HEK293 (cell line): ENCODE results near the gene TMEM212.

Experiments
- CTCF ChIA-PET: fragments of 350-600 bp; formaldehyde crosslinking; extraction: SDS; loops from one replicate; lab custom pipeline; 2021; ENCODE audit warnings: antibody characterized with exemption; lab: Yijun Ruan, JAX
- POLR2A ChIA-PET: fragments of 300-600 bp; formaldehyde crosslinking; extraction: SDS; loops from one replicate; lab custom pipeline; 2020; ENCODE audit warnings: antibody characterized with exemption, inconsistent platforms; lab: Yijun Ruan, JAX
- H3K27ac ChIP-seq: fragments of 200-500 bp; sonication (Bioruptor generic); 2 replicates; pipeline ENCODE4 v1.5.1; 2014; ENCODE audit warnings: low read depth, low read length, control low read depth, inconsistent platforms; ENCODE audit errors: extremely low read depth
- H3K36me3 ChIP-seq, 2 experiments: fragments of 200-500 bp in 1 of 2; sonication (Bioruptor generic) in 1 of 2; 1 replicate in 1 of 2; 2 replicates in 1 of 2; pipeline ENCODE4 v1.5.1; 2014 to 2017; ENCODE audit warnings: inconsistent platforms in 2 of 2, low read length in 2 of 2; ENCODE audit not compliant: control insufficient read depth in 2 of 2, insufficient read depth in 1 of 2
- H3K4me1 ChIP-seq: fragments of 200-500 bp; sonication (Bioruptor generic); 2 replicates; pipeline ENCODE4 v1.5.1; 2014; ENCODE audit warnings: mild to moderate bottlenecking, low read length, inconsistent platforms; ENCODE audit not compliant: control insufficient read depth, insufficient read depth
- H3K4me3 ChIP-seq: 2 replicates; pipeline ENCODE4 v1.5.1; 2011; ENCODE audit warnings: low read depth, mild to moderate bottlenecking, control low read depth, low read length, moderate library complexity
- H3K9me3 ChIP-seq: fragments of 200-500 bp; sonication (Bioruptor generic); 2 replicates; pipeline ENCODE4 v1.5.1; 2014; ENCODE audit warnings: low read depth, low read length, inconsistent platforms; ENCODE audit not compliant: control insufficient read depth, insufficient read depth
- EGR2 ChIP-seq: fragments of 450-650 bp; formaldehyde crosslinking; IDR thresholded peaks from 2 replicates; pipeline ENCODE4 v1.5.1; 2016; ENCODE audit warnings: low read depth, missing biosample characterization, missing genetic modification characterization
- FEZF1 ChIP-seq: fragments of 450-650 bp; formaldehyde crosslinking; IDR thresholded peaks from 2 replicates; pipeline ENCODE4 v1.5.1; 2016; ENCODE audit warnings: missing biosample characterization, missing genetic modification characterization
- GLI2 ChIP-seq: fragments of 450-650 bp; formaldehyde crosslinking; IDR thresholded peaks from 2 replicates; pipeline ENCODE4; 2017; ENCODE audit warnings: missing biosample characterization, missing genetic modification characterization, low read depth, borderline replicate concordance
- KLF17 ChIP-seq: fragments of 450-650 bp; formaldehyde crosslinking; IDR thresholded peaks from 2 replicates; pipeline ENCODE4 v1.5.1; 2016; ENCODE audit warnings: missing biosample characterization, missing genetic modification characterization
- PRDM1 ChIP-seq: fragments of 450-650 bp; formaldehyde crosslinking; IDR thresholded peaks from 2 replicates; pipeline ENCODE4; 2016; ENCODE audit warnings: missing biosample characterization, missing genetic modification characterization
- RBAK ChIP-seq: fragments of 450-650 bp; formaldehyde crosslinking; IDR thresholded peaks from 2 replicates; pipeline ENCODE4 v1.5.1; 2016; ENCODE audit warnings: missing biosample characterization, missing genetic modification characterization
- REPIN1 ChIP-seq: fragments of 450-650 bp; formaldehyde crosslinking; IDR thresholded peaks from 2 replicates; pipeline ENCODE4 v1.5.1; 2017; ENCODE audit warnings: missing biosample characterization, missing genetic modification characterization, low read depth
- REST ChIP-seq: fragments of 450-650 bp; formaldehyde crosslinking; IDR thresholded peaks from 2 replicates; pipeline ENCODE4 v1.5.1; 2016; ENCODE audit warnings: missing biosample characterization, missing genetic modification characterization
- SALL2 ChIP-seq: fragments of 450-650 bp; formaldehyde crosslinking; IDR thresholded peaks from 2 replicates; pipeline ENCODE4 v1.5.0; 2017; ENCODE audit warnings: missing biosample characterization, mild to moderate bottlenecking, missing genetic modification characterization, borderline replicate concordance
- ZBTB10 ChIP-seq: fragments of 450-650 bp; formaldehyde crosslinking; IDR thresholded peaks from 2 replicates; pipeline ENCODE4 v1.5.1; 2016; ENCODE audit warnings: missing biosample characterization, missing genetic modification characterization
- ZBTB26 ChIP-seq: fragments of 450-650 bp; formaldehyde crosslinking; optimal IDR thresholded peaks from 2 replicates; pipeline ENCODE3; 2016; ENCODE audit warnings: missing biosample characterization, mild to moderate bottlenecking, missing genetic modification characterization
- ZBTB7A ChIP-seq: fragments of 450-650 bp; formaldehyde crosslinking; IDR thresholded peaks from 2 replicates; pipeline ENCODE4 v1.5.1; 2016; ENCODE audit warnings: low read depth, missing biosample characterization, missing genetic modification characterization
- ZFHX2 ChIP-seq: fragments of 450-650 bp; formaldehyde crosslinking; conservative IDR thresholded peaks from 2 replicates; pipeline ENCODE4 v1.5.1; 2016; ENCODE audit warnings: missing biosample characterization, missing genetic modification characterization
- ZNF175 ChIP-seq: fragments of 450-650 bp; formaldehyde crosslinking; IDR thresholded peaks from 2 replicates; pipeline ENCODE4 v1.5.1; 2016; ENCODE audit warnings: missing biosample characterization, missing genetic modification characterization
- ZNF18 ChIP-seq: fragments of 450-650 bp; formaldehyde crosslinking; IDR thresholded peaks from 2 replicates; pipeline ENCODE4 v1.5.1; 2016; ENCODE audit warnings: missing biosample characterization, missing genetic modification characterization
- ZNF302 ChIP-seq: fragments of 450-650 bp; formaldehyde crosslinking; IDR thresholded peaks from 2 replicates; pipeline ENCODE4 v1.5.1; 2016; ENCODE audit warnings: missing biosample characterization, missing genetic modification characterization, low read depth
- ZNF335 ChIP-seq: fragments of 450-650 bp; formaldehyde crosslinking; conservative IDR thresholded peaks from 2 replicates; pipeline ENCODE4 v1.5.1; 2016; ENCODE audit warnings: missing biosample characterization, missing genetic modification characterization
- ZNF398 ChIP-seq: fragments of 450-650 bp; formaldehyde crosslinking; IDR thresholded peaks from 2 replicates; pipeline ENCODE4 v1.5.1; 2017; ENCODE audit warnings: missing biosample characterization, missing genetic modification characterization
- ZNF580 ChIP-seq: fragments of 450-650 bp; formaldehyde crosslinking; IDR thresholded peaks from 2 replicates; pipeline ENCODE4 v1.5.1; 2016; ENCODE audit warnings: missing biosample characterization, missing genetic modification characterization
- ZNF600 ChIP-seq: fragments of 450-650 bp; formaldehyde crosslinking; IDR thresholded peaks from 2 replicates; pipeline ENCODE4 v1.5.1; 2016; ENCODE audit warnings: missing biosample characterization, missing genetic modification characterization
- ZNF76 ChIP-seq: fragments of 450-650 bp; formaldehyde crosslinking; IDR thresholded peaks from 2 replicates; pipeline ENCODE4; 2016; ENCODE audit warnings: low read depth, missing biosample characterization, missing genetic modification characterization, borderline replicate concordance
- ZNF768 ChIP-seq: fragments of 450-650 bp; formaldehyde crosslinking; IDR thresholded peaks from 2 replicates; pipeline ENCODE4 v1.5.1; 2018; ENCODE audit warnings: missing biosample characterization, mild to moderate bottlenecking, missing genetic modification characterization
- ZNF777 ChIP-seq: fragments of 450-650 bp; formaldehyde crosslinking; IDR thresholded peaks from 2 replicates; pipeline ENCODE4 v1.5.1; 2017; ENCODE audit warnings: missing biosample characterization, missing genetic modification characterization, borderline replicate concordance

The TMEM212 gene

GRCh38 chr3:171809611-171809860 is 33.6 kb upstream of the TMEM212 start (continued):
- TF ChIP-seq RBAK (tag by site-specific recombination) (no peak), ZNF335 (peak; percentile 85)

- Histone ChIP-seq H3K27ac (peak within 1 kb of the TSS; percentile 84), H3K4me1 (peaks cover 4% of the 10 kb centered on the region; the same call in 1 of the 2 replicates), H3K9me3 (no peaks in the 10 kb centered on the region), H3K4me3 (peak within 1 kb of the TSS; percentile 63), H3K36me3 (no peaks in the 10 kb centered on the region)
- ChIA-PET POLR2A (interaction anchor here (0.6 to 1.3 kb wide), 5 partner anchors 13 to 170 kb away, joined by 3 to 4 read pairs (median 4); no protein-coding TSS in a partner anchor), CTCF (interaction anchor here (3.7 kb wide), 1 partner anchor 20 kb away, joined by 19 read pairs; no protein-coding TSS in a partner anchor)
- TF ChIP-seq REPIN1 (no peak), ZNF302 (tag by site-specific recombination) (no peak), KLF17 (tag by site-specific recombination) (peak; percentile 79), ZNF175 (tag by site-specific recombination) (no peak), ZNF398 (tag by site-specific recombination) (peak; percentile 76), ZNF580 (tag by site-specific recombination) (no peak), GLI2 (tag by site-specific recombination) (no peak), EGR2 (tag by site-specific recombination) (peak; percentile 98), ZFHX2 (tag by site-specific recombination) (peak; percentile 99), ZNF777 (no peak), ZBTB7A (tag by site-specific recombination) (peak; percentile 75), FEZF1 (peak; percentile 26; the same call in 1 of the 2 replicates), REST (tag by site-specific recombination) (no peak; the same call in 1 of the 2 replicates), ZNF600 (peak; percentile 91), ZBTB10 (tag by site-specific recombination) (peak; percentile 52), ZNF76 (tag by site-specific recombination) (peak; percentile 72; the same call in 1 of the 2 replicates), PRDM1 (tag by site-specific recombination) (peak; percentile 83), ZNF18 (tag by site-specific recombination) (peak; percentile 46; the same call in 1 of the 2 replicates), ZBTB26 (tag by site-specific recombination) (peak; percentile 92), SALL2 (no peak), ZNF768 (tag by site-specific recombination) (no peak)
These were observed 33.1 kb upstream of the TMEM212 start, which contains the start of gene PLD1 for GRCh38 chr3:171809861-171810628. TSS of gene PLD1 (minus strand) at chr3:171810483. CDS start at chr3:171738051, 72,432 bp downstream.
